GM12892 (cell line): Measurements from ENCODE around the gene IKBKG.
"Not testable (repeated sequence)": the region's sequence is repeated elsewhere in the genome, so short reads cannot be mapped to it uniquely, and the experiment has no call there.

Experiments
- POLR2A ChIP-seq: IDR thresholded peaks from 2 replicates; pipeline ENCODE4 v1.6.1; 2011; ENCODE audit warnings: low read depth, low read length, control low read depth
- POLR2AphosphoS5 ChIP-seq: IDR thresholded peaks from 2 replicates; pipeline ENCODE4 v1.6.1; 2011; ENCODE audit warnings: low read depth, low read length, control low read depth
- TAF1 ChIP-seq: IDR thresholded peaks from 2 replicates; pipeline ENCODE4 v1.6.1; 2011; ENCODE audit warnings: low read depth, mild to moderate bottlenecking, control low read depth, low read length, borderline replicate concordance

DNA sequence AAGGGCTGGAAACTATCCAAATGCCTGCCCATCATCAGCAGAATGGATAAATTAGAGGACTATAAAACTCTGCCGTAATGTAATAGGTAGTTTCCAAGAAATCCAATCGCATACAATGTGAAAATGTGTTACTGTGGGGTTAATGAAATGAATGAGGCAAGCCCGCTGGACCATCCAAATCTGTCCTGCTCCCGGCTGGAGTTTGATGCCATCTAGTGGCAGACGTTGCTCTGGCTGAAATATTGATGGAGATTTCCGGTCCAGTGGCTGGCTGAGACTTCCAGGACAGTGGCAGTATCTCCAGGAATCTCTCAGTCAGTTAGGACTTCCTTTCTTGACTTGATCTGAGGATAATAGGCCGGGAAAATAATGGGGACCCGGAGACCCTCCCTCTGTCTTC, 35.6 kb downstream of the IKBKG start:
- TF ChIP-seq TAF1, POLR2A, POLR2AphosphoS5: not testable (repeated sequence)
